Measurements from ENCODE around the gene NDUFA11.

DNA sequence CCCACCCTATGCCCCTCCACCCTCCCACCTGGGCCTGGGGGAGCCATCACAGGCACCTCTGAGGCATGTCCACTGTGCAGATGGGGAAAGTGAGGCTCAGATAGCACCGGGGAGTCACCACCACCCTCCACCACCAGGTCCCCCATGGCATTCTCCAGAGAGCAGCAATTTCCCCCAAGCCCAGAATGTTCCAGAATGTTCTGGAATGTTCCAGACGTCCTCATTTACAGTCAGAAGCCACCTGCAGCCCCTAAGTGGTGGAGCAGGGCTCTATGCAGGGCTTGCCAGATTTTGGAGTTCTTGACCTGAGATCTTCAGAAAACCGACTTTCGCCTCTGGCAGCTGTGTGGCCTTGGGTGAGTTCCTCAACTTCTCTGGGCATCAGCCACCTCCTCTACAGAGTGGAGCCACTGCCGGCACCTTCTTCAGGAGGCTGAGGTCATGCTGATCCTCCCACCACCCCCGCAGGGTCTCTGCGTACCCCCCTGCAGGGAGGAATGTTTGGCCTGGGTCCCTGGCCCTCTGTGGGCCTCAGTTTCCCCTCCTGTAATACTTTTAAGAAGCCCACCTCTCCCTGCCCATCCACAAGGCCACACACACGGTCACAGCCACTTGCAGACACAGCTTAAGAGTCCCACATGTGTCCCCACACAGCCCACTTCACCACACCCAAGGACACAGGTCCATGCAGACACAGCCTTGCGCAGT, 39.4 kb downstream of the NDUFA11 start:
- TF ChIP-seq, protein P1, sequence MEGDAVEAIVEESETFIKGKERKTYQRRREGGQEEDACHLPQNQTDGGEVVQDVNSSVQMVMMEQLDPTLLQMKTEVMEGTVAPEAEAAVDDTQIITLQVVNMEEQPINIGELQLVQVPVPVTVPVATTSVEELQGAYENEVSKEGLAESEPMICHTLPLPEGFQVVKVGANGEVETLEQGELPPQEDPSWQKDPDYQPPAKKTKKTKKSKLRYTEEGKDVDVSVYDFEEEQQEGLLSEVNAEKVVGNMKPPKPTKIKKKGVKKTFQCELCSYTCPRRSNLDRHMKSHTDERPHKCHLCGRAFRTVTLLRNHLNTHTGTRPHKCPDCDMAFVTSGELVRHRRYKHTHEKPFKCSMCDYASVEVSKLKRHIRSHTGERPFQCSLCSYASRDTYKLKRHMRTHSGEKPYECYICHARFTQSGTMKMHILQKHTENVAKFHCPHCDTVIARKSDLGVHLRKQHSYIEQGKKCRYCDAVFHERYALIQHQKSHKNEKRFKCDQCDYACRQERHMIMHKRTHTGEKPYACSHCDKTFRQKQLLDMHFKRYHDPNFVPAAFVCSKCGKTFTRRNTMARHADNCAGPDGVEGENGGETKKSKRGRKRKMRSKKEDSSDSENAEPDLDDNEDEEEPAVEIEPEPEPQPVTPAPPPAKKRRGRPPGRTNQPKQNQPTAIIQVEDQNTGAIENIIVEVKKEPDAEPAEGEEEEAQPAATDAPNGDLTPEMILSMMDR (IDR thresholded peaks at IDR 0.05), result no peak
- TF ChIP-seq ZFX (IDR thresholded peaks at IDR 0.05; ENCODE audit: borderline replicate concordance), result no peak
